ENCODE results near the gene COL15A1. TPM values are rescaled to one million over a fixed set of nuclear protein-coding genes. Genes with fewer than 3 reads are reported as not detected.

The COL15A1 gene
- total and polyA plus RNA-seq, 2 of the 8 experiments (the other 6 are each of a cell fraction or from before 2014, with no cell fraction given): 0.12 to 0.15 TPM

DNA sequence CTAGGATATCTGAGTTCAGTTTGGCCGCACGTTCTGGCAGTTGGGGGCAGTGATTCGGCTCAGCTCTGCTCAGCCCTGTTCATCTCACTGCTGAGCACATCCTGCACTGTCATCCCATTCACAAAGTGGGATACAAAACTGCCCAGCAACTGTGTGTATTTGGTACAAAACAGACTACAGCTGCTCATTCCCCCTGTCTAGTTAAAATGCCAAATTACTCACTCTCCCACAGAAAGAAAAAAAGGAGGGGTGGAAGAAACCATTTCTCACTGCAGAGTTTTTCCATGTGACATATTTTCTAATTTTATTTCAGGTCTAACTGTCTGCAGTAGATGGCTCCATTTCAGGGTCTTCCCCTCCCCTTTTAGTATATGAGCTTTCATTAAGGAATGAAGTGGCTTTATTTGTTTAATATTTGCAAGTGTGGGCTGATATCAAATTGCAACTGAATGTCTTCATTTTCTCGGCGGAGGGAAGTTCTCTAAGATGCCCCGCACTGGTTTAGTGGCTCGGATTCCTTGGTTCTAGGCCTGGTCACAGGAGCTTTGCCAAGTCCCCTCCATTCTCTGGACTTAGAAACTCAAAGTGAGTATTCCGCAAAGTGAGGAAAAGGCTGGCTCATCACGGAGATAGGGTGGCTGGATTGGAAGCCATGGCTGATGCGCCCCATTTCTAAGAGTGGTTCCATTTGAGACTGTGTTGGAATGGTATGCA, 14.7 kb downstream of the COL15A1 start:
- no peak overlapping the region for H3K4me3 ChIP-seq (ENCODE audit: extremely low read depth in 1 of 4, insufficient read depth in 2 of 4, low read depth in 3 of 4, low read length in 4 of 4)
- H4K20me1 ChIP-seq (replicated peaks in 1 of 2; ENCODE audit: control insufficient read depth in 1 of 2, insufficient read depth in 2 of 2, low read length in 2 of 2): no peaks in the 10 kb centered on the region
- no peaks in the 10 kb centered on the region for H3K36me3 ChIP-seq (ENCODE audit: control insufficient read depth in 2 of 4, insufficient read depth in 4 of 4, low read length in 3 of 4)
- H3K4me2 ChIP-seq (ENCODE audit: insufficient read depth in 1 of 2, low read depth in 2 of 2, low read length in 2 of 2): no peak overlapping the region
- no peak overlapping the region for H2BK5ac ChIP-seq (ENCODE audit: low read depth, low read length)
- no peak overlapping the region for H2AFZ ChIP-seq (ENCODE audit: low read length)
- peaks cover 4 to 9% of the 10 kb centered on the region in 2 experiments; a peak in 2 of 4 replicates for H3K9me3 ChIP-seq (ENCODE audit: insufficient read depth in 2 of 2, low read depth in 1 of 2, low read length in 1 of 2)
- H3K79me1 ChIP-seq (ENCODE audit: low read depth, low read length): no peaks in the 10 kb centered on the region
- H2BK120ac ChIP-seq (replicated peaks; ENCODE audit: low read depth, low read length): no peak overlapping the region
- 93% methylated on average over 10 of the region's 10 CpGs; no CpG with 5 or more reads in 1 of the 2 experiments for WGBS, 2 experiments (ENCODE audit: extremely low coverage in 1 of 2, insufficient coverage in 1 of 2, insufficient read length in 1 of 2, insufficient replicate concordance in 2 of 2, low coverage in 1 of 2, low lambda C conversion rate in 2 of 2, missing lambda C conversion rate in 1 of 2)
- H4K5ac ChIP-seq (ENCODE audit: insufficient read length, low read depth, low read length): no peak overlapping the region
- H3K79me2 ChIP-seq (ENCODE audit: control insufficient read depth in 1 of 2, insufficient read depth in 2 of 2, low read length in 2 of 2): no peaks in the 10 kb centered on the region
- no peak overlapping the region for H3K14ac ChIP-seq (ENCODE audit: insufficient read length)
- H2BK12ac ChIP-seq (ENCODE audit: low read depth, low read length): no peak overlapping the region
- H3K27ac ChIP-seq (ENCODE audit: low read depth, low read length): no peak overlapping the region
- FAIRE-seq (no peak), DNase-seq (ENCODE audit: low read depth in 1 of 2, low spot score in 2 of 2) (no peak)
- TF ChIP-seq MAFK (IDR thresholded peaks at IDR 0.05; ENCODE audit: low read depth, low read length): no peak
- no peak for TF ChIP-seq CHD2 (IDR thresholded peaks at IDR 0.05; ENCODE audit: low read length)
- ChIA-PET POLR2A (ENCODE audit: partially characterized antibody) (interaction anchor here (1.3 kb wide), 1 partner anchor 11 kb away, joined by 3 read pairs; no protein-coding TSS in a partner anchor), CTCF (ENCODE audit: partially characterized antibody) (interaction anchor here (0.6 to 1.7 kb wide), 7 partner anchors 11 to 215 kb away, joined by 3 to 5 read pairs (median 4); no protein-coding TSS in a partner anchor)
- H2AK5ac ChIP-seq (ENCODE audit: low read depth, low read length): no peak overlapping the region
- no peak overlapping the region for H4K91ac ChIP-seq (replicated peaks; ENCODE audit: insufficient read length, low read length)
- H3K18ac ChIP-seq (ENCODE audit: extremely low read depth, low read length): no peak overlapping the region
- H3K4ac ChIP-seq (replicated peaks; ENCODE audit: insufficient read length, low read depth, low read length): no peak overlapping the region
- no peak overlapping the region for H4K8ac ChIP-seq (ENCODE audit: extremely low read depth, insufficient read depth, low read length)
- no peak overlapping the region for H3K56ac ChIP-seq (replicated peaks; ENCODE audit: insufficient read length, low read depth, low read length)
- no peaks in the 10 kb centered on the region for H3K27me3 ChIP-seq (replicated peaks in 1 of 4; ENCODE audit: control insufficient read depth in 3 of 4, extremely low read depth in 1 of 4, insufficient read depth in 3 of 4, low read length in 3 of 4)
- no peak overlapping the region for H3K9ac ChIP-seq (replicated peaks in 1 of 4; ENCODE audit: extremely low read depth in 1 of 4, low read depth in 3 of 4, low read length in 3 of 4)
- no peak overlapping the region for H3K23ac ChIP-seq (ENCODE audit: insufficient read length)
- no peaks in the 10 kb centered on the region for H3K23me2 ChIP-seq (ENCODE audit: low read depth, low read length)
- no peak overlapping the region for H2BK20ac ChIP-seq (ENCODE audit: low read length)
- no peak overlapping the region for H2BK15ac ChIP-seq (ENCODE audit: low read length)
- peaks cover 2 to 10% (median 6%) of the 10 kb centered on the region in 4 experiments; a peak in 6 of 7 replicates for H3K4me1 ChIP-seq (replicated peaks in 1 of 4; ENCODE audit: control insufficient read depth in 3 of 4, insufficient read depth in 4 of 4, low read length in 3 of 4)

Data from H1 (cell line).